ENCODE data around the gene PAN3.

The PAN3 gene

GRCh38 chr13:28219408-28220099, 81.2 kb downstream of the PAN3 start:
- no peak for DNase-seq (ENCODE audit: low read depth in 1 of 2, low spot score in 1 of 2)

- no peak for DNase-seq (ENCODE audit: low read depth in 1 of 2, low spot score in 1 of 2)
Observed at GRCh38 chr13:28220166-28220565, 81.8 kb downstream of the PAN3 start.

GRCh38 chr13:28229522-28230411, 91.4 kb downstream of the PAN3 start:
- DNase-seq (ENCODE audit: low read depth in 1 of 2, low spot score in 1 of 2), result no peak

- no peak for DNase-seq (ENCODE audit: low read depth in 1 of 2, low spot score in 1 of 2)
Observed at GRCh38 chr13:28231642-28232041, 93.3 kb downstream of the PAN3 start.

- DNase-seq (ENCODE audit: low read depth in 1 of 2, low spot score in 1 of 2), result no peak
Observed at GRCh38 chr13:28237944-28238343, 99.6 kb downstream of the PAN3 start.

GRCh38 chr13:28239374-28239773, 101.0 kb downstream of the PAN3 start:
- DNase-seq (ENCODE audit: low read depth in 1 of 2, low spot score in 1 of 2), result no peak

GRCh38 chr13:28245465-28245864, 107.1 kb downstream of the PAN3 start:
- DNase-seq (ENCODE audit: low read depth in 1 of 2, low spot score in 1 of 2), result no peak

- DNase-seq (ENCODE audit: low read depth in 1 of 2, low spot score in 1 of 2), result no peak
Observed at GRCh38 chr13:28246891-28247290, 108.5 kb downstream of the PAN3 start.

- no peak for DNase-seq (ENCODE audit: low read depth in 1 of 2, low spot score in 1 of 2)
Observed at GRCh38 chr13:28248080-28248479, 109.7 kb downstream of the PAN3 start.

GRCh38 chr13:28250542-28250941, 112.2 kb downstream of the PAN3 start:
- no peak for DNase-seq (ENCODE audit: low read depth in 1 of 2, low spot score in 1 of 2)

- DNase-seq (ENCODE audit: low read depth in 1 of 2, low spot score in 1 of 2), result no peak
Observed at GRCh38 chr13:28251466-28251865, 113.1 kb downstream of the PAN3 start.

GRCh38 chr13:28252547-28252946, 114.2 kb downstream of the PAN3 start:
- no peak for DNase-seq (ENCODE audit: low read depth in 1 of 2, low spot score in 1 of 2)

- DNase-seq (ENCODE audit: low read depth in 1 of 2, low spot score in 1 of 2), result no peak
Observed at GRCh38 chr13:28257305-28257704, 119.0 kb downstream of the PAN3 start.

GRCh38 chr13:28258417-28258816, 120.1 kb downstream of the PAN3 start:
- no peak for DNase-seq (ENCODE audit: low read depth in 1 of 2, low spot score in 1 of 2)

GRCh38 chr13:28267497-28267896, 129.2 kb downstream of the PAN3 start:
- no peak for DNase-seq (ENCODE audit: low read depth in 1 of 2, low spot score in 1 of 2)

- DNase-seq (ENCODE audit: low read depth in 1 of 2, low spot score in 1 of 2), result no peak
Observed at GRCh38 chr13:28268800-28269223, 130.5 kb downstream of the PAN3 start.

GRCh38 chr13:28271056-28271840, 132.9 kb downstream of the PAN3 start:
- DNase-seq (ENCODE audit: low read depth in 1 of 2, low spot score in 1 of 2), result no peak

GRCh38 chr13:28273919-28274318, 135.6 kb downstream of the PAN3 start:
- no peak for DNase-seq (ENCODE audit: low read depth in 1 of 2, low spot score in 1 of 2)

GRCh38 chr13:28282451-28282850, 144.1 kb downstream of the PAN3 start:
- no peak for DNase-seq (ENCODE audit: low read depth in 1 of 2, low spot score in 1 of 2)

GRCh38 chr13:28283600-28283999, 145.3 kb downstream of the PAN3 start:
- DNase-seq (ENCODE audit: low read depth in 1 of 2, low spot score in 1 of 2), result no peak

- no peak for DNase-seq (ENCODE audit: low read depth in 1 of 2, low spot score in 1 of 2)
Observed at GRCh38 chr13:28286263-28286662, 147.9 kb downstream of the PAN3 start.

GRCh38 chr13:28297341-28297740, 159.0 kb downstream of the PAN3 start:
- DNase-seq (ENCODE audit: low read depth in 1 of 2, low spot score in 1 of 2), result no peak

Data from stimulated activated CD4-positive, alpha-beta T cell treated with anti-CD3 and anti-CD28 coated beads, Interleukin-15, amount 100 ng/mL, for 1 hour (primary cell).